Endothelial cell of umbilical vein (primary cell): ENCODE data around the gene SLC9C1. TPM values are rescaled to one million over a fixed set of nuclear protein-coding genes. Genes with fewer than 3 reads are reported as not detected.

ENCODE experiments used
- BruUV-seq: library from RNA; stranded (reverse); fragments of 400-500 nt; replicated peaks from 2 replicates; lab custom pipeline; 2021; lab: Mats Ljungman, UMichigan
- CTCF ChIA-PET: fragments of 300-600, 350-600 bp; sonication (Branson Sonifier 250); formaldehyde crosslinking; loops from one replicate; lab custom pipeline; 2021; ENCODE audit warnings: antibody characterized with exemption, inconsistent platforms; lab: Charles Lee
- POLR2A ChIA-PET: fragments of 300-600, 350-600 bp; sonication (Branson Sonifier 250); formaldehyde crosslinking; loops from one replicate; lab custom pipeline; 2021; ENCODE audit warnings: antibody characterized with exemption, inconsistent platforms; lab: Charles Lee
- DNase-seq: peaks from one replicate; pipeline ENCODE4 v3.0.0-alpha.2; 2011; ENCODE audit warnings: low read depth, low spot score
- FAIRE-seq: peaks from 2 replicates; lab custom pipeline; 2011; peaks lifted over from hg19 to GRCh38; lab: Jason Lieb, UNC
- H2AFZ ChIP-seq: 2 replicates; pipeline ENCODE4 v1.6.0; 2012; ENCODE audit warnings: low read depth, low read length, control low read depth, inconsistent platforms
- H3K27ac ChIP-seq: 2 replicates; pipeline ENCODE4 v1.5.1; 2011; ENCODE audit warnings: low read depth, mild to moderate bottlenecking, control low read depth, low read length, moderate library complexity; ENCODE audit not compliant: insufficient read depth
- H3K27me3 ChIP-seq, 2 experiments: 2 replicates each; pipeline versions ENCODE4 v1.6.0 to v1.6.1; 2011; ENCODE audit warnings: low read length in 2 of 2, mixed read lengths in 1 of 2; ENCODE audit not compliant: control insufficient read depth in 2 of 2, insufficient read depth in 2 of 2
- H3K36me3 ChIP-seq, 2 experiments: 2 replicates in 1 of 2; 3 replicates in 1 of 2; pipeline ENCODE4 v1.5.1; 2011; ENCODE audit warnings: low read length in 2 of 2, mild to moderate bottlenecking in 1 of 2, moderate library complexity in 1 of 2; ENCODE audit not compliant: control insufficient read depth in 2 of 2, insufficient read depth in 2 of 2; ENCODE audit errors: extremely low read depth in 1 of 2
- H3K4me1 ChIP-seq: 3 replicates; pipeline ENCODE4 v1.5.1; 2011; ENCODE audit warnings: mild to moderate bottlenecking, low read length; ENCODE audit not compliant: control insufficient read depth, insufficient read depth; ENCODE audit errors: extremely low read depth
- H3K4me2 ChIP-seq: 2 replicates; pipeline ENCODE4 v1.6.1; 2011; ENCODE audit warnings: low read length, control low read depth, mixed read lengths; ENCODE audit not compliant: insufficient read depth
- H3K4me3 ChIP-seq, 3 experiments: fragments of 200-600 bp in 1 of 3; sonication (generic), shearing (Covaris generic) in 1 of 3; replicated peaks in 1 of 3; 2 replicates each; pipeline ENCODE4 v1.5.1; 2011 to 2016; ENCODE audit warnings: control low read depth in 3 of 3, low read length in 3 of 3, mild to moderate bottlenecking in 2 of 3, inconsistent platforms in 1 of 3, low read depth in 1 of 3, moderate library complexity in 1 of 3; ENCODE audit not compliant: insufficient read depth in 1 of 3
- H3K79me2 ChIP-seq: 2 replicates; pipeline ENCODE4 v1.6.0; 2012; ENCODE audit warnings: low read length, inconsistent platforms; ENCODE audit not compliant: control insufficient read depth, insufficient read depth
- H3K9ac ChIP-seq: replicated peaks from 2 replicates; pipeline ENCODE3; 2011; ENCODE audit warnings: low read length, control low read depth; ENCODE audit not compliant: insufficient read depth; ENCODE audit errors: extremely low read depth
- H3K9me1 ChIP-seq: replicated peaks from 3 replicates; pipeline ENCODE4 v1.6.0; 2011; ENCODE audit warnings: mild to moderate bottlenecking, low read length; ENCODE audit not compliant: control insufficient read depth, insufficient read depth; ENCODE audit errors: extremely low read depth
- H3K9me3 ChIP-seq: replicated peaks from 2 replicates; pipeline ENCODE4 v1.5.1; 2012; ENCODE audit warnings: low read length, inconsistent platforms; ENCODE audit not compliant: control insufficient read depth, insufficient read depth
- H4K20me1 ChIP-seq: replicated peaks from 2 replicates; pipeline ENCODE3; 2011; ENCODE audit warnings: mild to moderate bottlenecking, low read length; ENCODE audit not compliant: control insufficient read depth, insufficient read depth; ENCODE audit errors: extremely low read depth
- EZH2 ChIP-seq: IDR thresholded peaks from 2 replicates; pipeline ENCODE4 v1.6.1; 2012; ENCODE audit warnings: borderline replicate concordance, low read depth, mild to moderate bottlenecking, moderate library complexity, low read length, inconsistent platforms; ENCODE audit not compliant: severe bottlenecking
- FOS ChIP-seq: IDR thresholded peaks from 2 replicates; pipeline ENCODE4 v1.6.1; 2011; ENCODE audit warnings: mild to moderate bottlenecking, low read length, moderate library complexity, borderline replicate concordance; ENCODE audit not compliant: insufficient read depth
- GATA2 ChIP-seq: IDR thresholded peaks from 2 replicates; pipeline ENCODE4 v1.7.0; 2011; ENCODE audit warnings: low read depth, mild to moderate bottlenecking, moderate library complexity, mixed read lengths, low read length; ENCODE audit not compliant: insufficient read length, insufficient read depth
- JUN ChIP-seq: IDR thresholded peaks from 2 replicates; pipeline ENCODE4 v1.6.1; 2011; ENCODE audit warnings: borderline replicate concordance, low read depth; ENCODE audit not compliant: insufficient read length, insufficient read depth
- MAX ChIP-seq: IDR thresholded peaks from 2 replicates; pipeline ENCODE4 v1.6.1; 2011; ENCODE audit not compliant: insufficient read depth, insufficient read length
- MYC ChIP-seq: IDR thresholded peaks from one replicate; pipeline ENCODE4 v1.6.1; 2011; ENCODE audit warnings: mild to moderate bottlenecking, low read depth, low read length
- POLR2A ChIP-seq: IDR thresholded peaks from 2 replicates; pipeline ENCODE4 v1.6.1; 2012; ENCODE audit warnings: low read depth, mild to moderate bottlenecking, control low read depth, low read length
- POLR2AphosphoS5 ChIP-seq: IDR thresholded peaks from 2 replicates; pipeline ENCODE4 v1.6.1; 2012; ENCODE audit warnings: low read depth, mild to moderate bottlenecking, control low read depth, low read length, moderate library complexity; ENCODE audit not compliant: insufficient read depth
- dilution Hi-C: fragments of 300-500 bp; cut with MboI; formaldehyde crosslinking; loops from one replicate; pipeline ENCODE4 v1.15.0; 2019; ENCODE audit warnings: low sequenced_read_pairs; ENCODE audit not compliant: extremely low pct_ligation_motif_present
- intact Hi-C: fragments of 100-400 bp; cut with micrococcal nuclease; formaldehyde crosslinking; loops from one replicate; pipeline ENCODE4 v1.10.0; 2022
- polyA plus RNA-seq, 4 experiments: library from polyadenylated mRNA; depleted of rRNA in 3 of 4; stranded (reverse) in 3 of 4; unstranded in 1 of 4; fragments of >200 nt; gene quantifications; 2 replicates each; pipeline versions ENCODE4 v1.2.1 to v1.2.3, GENCODE V29; 2011 to 2012; ENCODE audit warnings: missing spikeins in 1 of 4
- total RNA-seq: library from RNA; stranded (reverse); gene quantifications from 2 replicates; pipeline ENCODE4 v1.2.3, GENCODE V29; 2021
- TF ChIP-seq, protein P1 (sequence below), 2 donors: IDR thresholded peaks; 1 replicate in 1 of 2; 2 replicates in 1 of 2; pipeline ENCODE4 v1.5.1; 2011; ENCODE audit warnings: low read length in 2 of 2, mild to moderate bottlenecking in 2 of 2, moderate library complexity in 2 of 2, control low read depth in 1 of 2, inconsistent platforms in 1 of 2, low read depth in 1 of 2; ENCODE audit not compliant: insufficient read depth in 1 of 2; ENCODE audit errors: extremely low read depth in 1 of 2

SLC9C1 gene
- total and polyA plus RNA-seq, 2 donors (not counting 3 experiments of a cell fraction or from before 2014, with no cell fraction given) = not detected

- dilution Hi-C loops = no loop called here
- no peak for FAIRE-seq
- Histone ChIP-seq H3K9me1 (no peaks in the 10 kb centered on the region), H3K9me3 (no peaks in the 10 kb centered on the region), H3K27ac (no peak overlapping the region), H3K79me2 (no peaks in the 10 kb centered on the region), H2AFZ (no peak overlapping the region), H3K27me3 (no peaks in the 10 kb centered on the region), H3K9ac (no peak overlapping the region), H3K4me1 (peaks cover 22% of the 10 kb centered on the region), H3K4me3 (no peak overlapping the region), H3K36me3 (no peaks in the 10 kb centered on the region), H3K4me2 (no peak overlapping the region), H4K20me1 (no peaks in the 10 kb centered on the region)
- DNase-seq = no peak
- intact Hi-C loops = loop anchor here (10.0 kb wide), 1 partner anchor 178 kb away; no protein-coding TSS in a partner anchor
- POLR2A ChIA-PET = no interaction called here
- TF ChIP-seq JUN (no peak), POLR2A (no peak), MAX (no peak), POLR2AphosphoS5 (no peak), FOS (no peak)
- no TSS peak for BruUV-seq
- CTCF ChIA-PET = interaction anchor here (1.0 to 1.5 kb wide), 2 partner anchors 18 kb away, joined by 3 to 5 read pairs; no protein-coding TSS in a partner anchor
These were observed 200.9 kb downstream of the SLC9C1 start for GRCh38 chr3:112093180-112093522.

GRCh38 chr3:112092496-112093179 is 201.4 kb downstream of the SLC9C1 start:
- H3K36me3 ChIP-seq = no peaks in the 10 kb centered on the region
- H3K9ac ChIP-seq = no peak overlapping the region
- no TSS peak for BruUV-seq
- no peaks in the 10 kb centered on the region for H3K27me3 ChIP-seq
- FAIRE-seq (no peak), DNase-seq (no peak)
- H3K79me2 ChIP-seq = no peaks in the 10 kb centered on the region
- H3K9me3 ChIP-seq = no peaks in the 10 kb centered on the region
- intact Hi-C loops (loop anchor here (10.0 kb wide), 1 partner anchor 178 kb away; no protein-coding TSS in a partner anchor), dilution Hi-C loops (no loop called here)
- H3K4me2 ChIP-seq = no peak overlapping the region
- ChIA-PET POLR2A (no interaction called here), CTCF (interaction anchor here (1.5 kb wide), 1 partner anchor 19 kb away, joined by 5 read pairs; no protein-coding TSS in a partner anchor)
- TF ChIP-seq MAX (no peak), POLR2A (no peak), GATA2 (no peak), FOS (no peak), JUN (no peak), EZH2 (no peak), POLR2AphosphoS5 (no peak), MYC (no peak)
- TF ChIP-seq, protein P1, sequence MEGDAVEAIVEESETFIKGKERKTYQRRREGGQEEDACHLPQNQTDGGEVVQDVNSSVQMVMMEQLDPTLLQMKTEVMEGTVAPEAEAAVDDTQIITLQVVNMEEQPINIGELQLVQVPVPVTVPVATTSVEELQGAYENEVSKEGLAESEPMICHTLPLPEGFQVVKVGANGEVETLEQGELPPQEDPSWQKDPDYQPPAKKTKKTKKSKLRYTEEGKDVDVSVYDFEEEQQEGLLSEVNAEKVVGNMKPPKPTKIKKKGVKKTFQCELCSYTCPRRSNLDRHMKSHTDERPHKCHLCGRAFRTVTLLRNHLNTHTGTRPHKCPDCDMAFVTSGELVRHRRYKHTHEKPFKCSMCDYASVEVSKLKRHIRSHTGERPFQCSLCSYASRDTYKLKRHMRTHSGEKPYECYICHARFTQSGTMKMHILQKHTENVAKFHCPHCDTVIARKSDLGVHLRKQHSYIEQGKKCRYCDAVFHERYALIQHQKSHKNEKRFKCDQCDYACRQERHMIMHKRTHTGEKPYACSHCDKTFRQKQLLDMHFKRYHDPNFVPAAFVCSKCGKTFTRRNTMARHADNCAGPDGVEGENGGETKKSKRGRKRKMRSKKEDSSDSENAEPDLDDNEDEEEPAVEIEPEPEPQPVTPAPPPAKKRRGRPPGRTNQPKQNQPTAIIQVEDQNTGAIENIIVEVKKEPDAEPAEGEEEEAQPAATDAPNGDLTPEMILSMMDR (IDR thresholded peaks at IDR 0.05; ENCODE audit: extremely low read depth in 1 of 2, insufficient read depth in 1 of 2, low read depth in 1 of 2, low read length in 2 of 2) = no peak
- no peak overlapping the region for H3K4me3 ChIP-seq
- peaks cover 17% of the 10 kb centered on the region for H3K4me1 ChIP-seq
- H4K20me1 ChIP-seq = no peaks in the 10 kb centered on the region
- no peak overlapping the region for H2AFZ ChIP-seq
- no peak overlapping the region for H3K27ac ChIP-seq
- no peaks in the 10 kb centered on the region for H3K9me1 ChIP-seq
